HFFc6 (cell line): ENCODE measurements around the gene BLOC1S6. TPM values are rescaled to one million over a fixed set of nuclear protein-coding genes. Genes with fewer than 3 reads are reported as not detected.

ENCODE experiments used
- DNase-seq: peaks from one replicate; pipeline ENCODE4 v3.0.0-alpha.2; 2018
- H3K27ac Mint-ChIP-seq: 2 replicates; pipeline ENCODE4 v1.8.0; 2020; ENCODE audit warnings: mild to moderate bottlenecking, mixed read lengths
- H3K27me3 Mint-ChIP-seq: 2 replicates; pipeline ENCODE4 v1.8.0; 2021; ENCODE audit warnings: mild to moderate bottlenecking, moderate library complexity, mixed read lengths; ENCODE audit not compliant: insufficient read depth
- H3K36me3 Mint-ChIP-seq: 2 replicates; pipeline ENCODE4 v1.8.0; 2021; ENCODE audit warnings: low read depth, mixed read lengths
- H3K4me1 Mint-ChIP-seq: 2 replicates; pipeline ENCODE4 v1.8.0; 2020; ENCODE audit warnings: low read depth, mixed read lengths
- H3K4me3 Mint-ChIP-seq: 2 replicates; pipeline ENCODE4 v1.8.0; 2020; ENCODE audit warnings: mild to moderate bottlenecking, moderate library complexity, mixed read lengths
- H3K9me3 Mint-ChIP-seq: 2 replicates; pipeline ENCODE4 v1.8.0; 2020; ENCODE audit warnings: mild to moderate bottlenecking, mixed read lengths
- CTCF ChIP-seq: fragments of 200-600 bp; sonication (generic); IDR thresholded peaks from 2 replicates; pipeline ENCODE4 v1.5.0; 2021; ENCODE audit warnings: antibody characterized with exemption, mild to moderate bottlenecking
- long read RNA-seq: library from polyadenylated mRNA; unstranded; transcript quantifications from one replicate; pipeline ENCODE4 v2.0.0, GENCODE V29; 2019
- total RNA-seq, 6 experiments: library from RNA; stranded (reverse); fragmentation: NEBNext Ultra II Directional; extraction: Animal tissue kit (Norgen Biotek cat#: 25700); gene quantifications; 2 replicates in 1 of 6; 3 replicates in 5 of 6; pipeline ENCODE4 v1.2.3, GENCODE V29; 2021

Gene BLOC1S6, protein sequence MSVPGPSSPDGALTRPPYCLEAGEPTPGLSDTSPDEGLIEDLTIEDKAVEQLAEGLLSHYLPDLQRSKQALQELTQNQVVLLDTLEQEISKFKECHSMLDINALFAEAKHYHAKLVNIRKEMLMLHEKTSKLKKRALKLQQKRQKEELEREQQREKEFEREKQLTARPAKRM
- total RNA-seq = 10 to 100 TPM; 55.2 to 67.2 (median 59.4) TPM
- long read RNA-seq, full-length matches to known transcripts = 50 of 62 reads
- long read RNA-seq, partial matches to known transcripts = 9 of 62 reads
- long read RNA-seq, other reads (novel, unspliced or antisense) = 3 of 62 reads

DNA sequence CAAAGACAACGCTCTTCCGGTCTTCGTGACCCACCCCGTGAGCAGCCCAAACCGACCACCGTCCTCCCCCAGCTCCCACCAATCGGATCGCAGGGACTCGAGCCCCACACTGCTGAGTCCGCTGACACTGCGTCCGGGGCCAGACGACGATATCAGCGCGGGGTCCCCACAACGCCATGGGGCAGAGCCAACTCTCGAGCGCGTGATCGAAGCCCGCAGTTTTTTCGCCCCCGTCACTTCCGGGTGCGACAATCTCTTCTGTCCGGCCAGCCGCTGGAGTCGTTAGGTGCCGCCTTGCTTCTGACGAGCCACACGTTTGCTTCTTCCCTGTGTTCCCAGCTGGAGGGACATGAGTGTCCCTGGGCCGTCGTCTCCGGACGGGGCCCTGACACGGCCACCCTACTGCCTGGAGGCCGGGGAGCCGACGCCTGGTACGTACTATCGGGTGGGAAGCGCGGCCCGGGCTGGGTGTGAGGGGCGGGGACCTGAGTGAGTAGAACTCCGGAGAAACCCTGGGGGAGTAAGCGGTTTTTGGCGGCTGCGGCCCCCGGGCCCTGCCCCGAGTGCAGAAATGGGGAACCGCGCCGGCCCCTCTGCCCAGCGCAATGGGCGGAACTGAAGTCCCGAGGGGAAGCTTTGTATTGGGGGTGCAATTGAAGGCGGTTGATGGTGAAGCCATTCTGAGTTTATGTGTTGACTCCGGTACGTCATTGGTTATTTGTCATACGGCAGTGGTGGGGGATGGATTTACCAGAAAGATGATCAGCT is at the start of gene BLOC1S6:
Gene BLOC1S6, plus strand, starts transcription at position 285 of the 768 bp plus-strand sequence. Its CDS starts 65 bp downstream, at position 350.
- H3K27me3 Mint-ChIP-seq = no peaks in the 10 kb centered on the region; the same call in 1 of the 2 replicates
- H3K27ac Mint-ChIP-seq = peak within 1 kb of the TSS; percentile 100

DNA sequence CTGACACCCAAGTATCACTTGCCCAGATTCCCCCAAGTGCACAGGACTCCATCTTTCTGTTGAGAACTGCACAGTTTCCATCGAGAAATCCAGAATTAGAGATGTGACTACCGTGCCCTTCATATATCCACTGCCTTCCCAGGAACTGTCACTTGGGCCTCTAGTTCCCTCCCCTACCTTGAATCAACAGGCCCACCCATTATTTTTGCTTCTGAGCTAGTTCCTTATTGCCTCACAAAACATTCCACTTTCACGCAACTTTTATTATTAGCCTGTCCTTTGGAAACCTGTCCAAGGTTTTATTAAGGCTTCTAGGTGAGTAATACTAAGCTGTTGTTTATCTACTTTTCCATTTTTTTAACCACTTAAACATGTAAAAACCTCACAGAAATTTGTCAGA is 47.5 kb upstream of the BLOC1S6 start:
- Mint-ChIP-seq H3K36me3 (no peaks in the 10 kb centered on the region), H3K4me1 (peaks cover 6% of the 10 kb centered on the region; the same call in 1 of the 2 replicates), H3K27ac (no peak overlapping the region), H3K9me3 (no peaks in the 10 kb centered on the region), H3K4me3 (no peak overlapping the region), H3K27me3 (no peaks in the 10 kb centered on the region)
- no peak for TF ChIP-seq CTCF
- no peak for DNase-seq

More for the DNA sequence above, at the start of gene BLOC1S6:
- TF ChIP-seq CTCF = no peak
- DNase-seq = peak; percentile 85
- peaks cover 4% of the 10 kb centered on the region; the same call in 1 of the 2 replicates for H3K36me3 Mint-ChIP-seq
- H3K4me1 Mint-ChIP-seq = peaks cover 24% of the 10 kb centered on the region
- no peaks in the 10 kb centered on the region for H3K9me3 Mint-ChIP-seq
- peak within 1 kb of the TSS; percentile 90 for H3K4me3 Mint-ChIP-seq

GRCh38 chr15:45540531-45540930 is 46.6 kb upstream of the BLOC1S6 start:
- no peak for TF ChIP-seq CTCF
- H3K9me3 Mint-ChIP-seq = no peaks in the 10 kb centered on the region
- no peak for DNase-seq
- peaks cover under 1% of the 10 kb centered on the region; the same call in 1 of the 2 replicates for H3K27me3 Mint-ChIP-seq
- peaks cover 6% of the 10 kb centered on the region; the same call in 1 of the 2 replicates for H3K4me1 Mint-ChIP-seq
- H3K36me3 Mint-ChIP-seq = no peaks in the 10 kb centered on the region
- no peak overlapping the region for H3K27ac Mint-ChIP-seq
- H3K4me3 Mint-ChIP-seq = no peak overlapping the region

DNA sequence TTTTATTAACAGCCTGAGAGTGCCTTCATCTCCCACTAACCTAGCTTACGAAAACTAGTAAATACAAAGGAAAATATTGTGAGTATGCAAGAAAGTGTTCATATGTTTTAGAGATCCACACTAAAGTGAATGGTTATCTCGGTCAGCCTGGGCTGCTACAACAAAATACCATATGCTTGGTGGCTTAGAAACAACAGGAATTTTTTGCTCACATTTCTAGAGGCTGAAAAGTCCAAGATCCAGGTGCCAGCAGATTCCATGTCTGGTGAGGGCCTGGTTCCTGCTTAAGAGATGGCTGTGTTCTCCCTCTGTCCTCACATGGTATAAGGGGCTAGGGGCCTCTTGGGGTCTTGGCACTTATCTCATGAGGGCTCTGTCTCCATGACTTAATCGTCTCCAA is 44.1 kb upstream of the BLOC1S6 start:
- no peak overlapping the region for H3K27ac Mint-ChIP-seq
- no peak for DNase-seq
- peaks cover 17% of the 10 kb centered on the region for H3K27me3 Mint-ChIP-seq
- peaks cover 6% of the 10 kb centered on the region; the same call in 1 of the 2 replicates for H3K4me1 Mint-ChIP-seq
- H3K36me3 Mint-ChIP-seq = no peaks in the 10 kb centered on the region
- H3K4me3 Mint-ChIP-seq = no peak overlapping the region
- no peak for TF ChIP-seq CTCF
- H3K9me3 Mint-ChIP-seq = no peaks in the 10 kb centered on the region

DNA sequence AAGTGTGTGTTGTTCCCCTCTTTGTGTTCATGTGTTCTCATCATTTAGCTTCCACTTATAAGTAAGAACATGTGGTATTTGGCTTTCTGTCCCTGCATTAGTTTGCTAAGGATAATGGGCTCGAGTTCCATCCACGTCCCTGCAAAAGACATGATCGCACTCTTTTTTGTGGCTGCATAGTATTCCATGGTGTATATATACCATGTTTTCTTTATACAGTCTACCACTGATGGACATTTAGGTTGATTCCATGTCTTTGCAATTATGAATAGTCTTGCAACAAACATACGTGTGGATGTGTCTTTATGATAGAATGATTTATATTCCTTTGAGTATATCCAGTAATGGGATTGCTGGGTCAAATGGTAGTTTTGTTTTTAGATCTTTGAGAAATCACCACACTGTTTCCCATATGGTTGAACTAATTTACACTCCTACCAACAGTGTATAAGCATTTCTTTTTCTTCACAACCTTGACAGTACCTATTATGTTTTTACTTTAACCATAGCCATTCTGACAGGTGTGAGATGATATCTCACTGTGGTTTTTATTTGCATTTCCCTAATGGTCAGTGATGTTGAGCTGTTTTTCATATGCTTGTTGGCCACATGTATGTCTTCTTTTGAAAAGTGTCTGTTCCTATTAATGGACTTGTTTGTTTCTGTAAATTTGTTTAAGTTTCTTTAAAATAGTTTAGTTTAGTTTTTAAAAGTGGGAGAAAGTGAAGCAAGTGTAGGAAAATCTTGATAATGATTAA is 42.7 kb upstream of the BLOC1S6 start:
- Mint-ChIP-seq H3K4me3 (no peak overlapping the region), H3K36me3 (no peaks in the 10 kb centered on the region), H3K4me1 (peaks cover 14% of the 10 kb centered on the region), H3K27ac (no peak overlapping the region), H3K27me3 (peaks cover 25% of the 10 kb centered on the region), H3K9me3 (no peaks in the 10 kb centered on the region)
- no peak for DNase-seq
- no peak for TF ChIP-seq CTCF
